HEK293 (cell line): ENCODE results near the gene VWA5A.

Experiments
- CTCF ChIA-PET: fragments of 350-600 bp; formaldehyde crosslinking; extraction: SDS; loops from one replicate; lab custom pipeline; 2021; ENCODE audit warnings: antibody characterized with exemption; lab: Yijun Ruan, JAX
- POLR2A ChIA-PET: fragments of 300-600 bp; formaldehyde crosslinking; extraction: SDS; loops from one replicate; lab custom pipeline; 2020; ENCODE audit warnings: antibody characterized with exemption, inconsistent platforms; lab: Yijun Ruan, JAX
- H3K27ac ChIP-seq: fragments of 200-500 bp; sonication (Bioruptor generic); 2 replicates; pipeline ENCODE4 v1.5.1; 2014; ENCODE audit warnings: low read depth, low read length, control low read depth, inconsistent platforms; ENCODE audit errors: extremely low read depth
- H3K36me3 ChIP-seq, 2 experiments: fragments of 200-500 bp in 1 of 2; sonication (Bioruptor generic) in 1 of 2; 1 replicate in 1 of 2; 2 replicates in 1 of 2; pipeline ENCODE4 v1.5.1; 2014 to 2017; ENCODE audit warnings: inconsistent platforms in 2 of 2, low read length in 2 of 2; ENCODE audit not compliant: control insufficient read depth in 2 of 2, insufficient read depth in 1 of 2
- H3K4me1 ChIP-seq: fragments of 200-500 bp; sonication (Bioruptor generic); 2 replicates; pipeline ENCODE4 v1.5.1; 2014; ENCODE audit warnings: mild to moderate bottlenecking, low read length, inconsistent platforms; ENCODE audit not compliant: control insufficient read depth, insufficient read depth
- H3K4me3 ChIP-seq: 2 replicates; pipeline ENCODE4 v1.5.1; 2011; ENCODE audit warnings: low read depth, mild to moderate bottlenecking, control low read depth, low read length, moderate library complexity
- H3K9me3 ChIP-seq: fragments of 200-500 bp; sonication (Bioruptor generic); 2 replicates; pipeline ENCODE4 v1.5.1; 2014; ENCODE audit warnings: low read depth, low read length, inconsistent platforms; ENCODE audit not compliant: control insufficient read depth, insufficient read depth
- ELK4 ChIP-seq: IDR thresholded peaks from 2 replicates; pipeline ENCODE4 v1.6.1; 2011; ENCODE audit warnings: mild to moderate bottlenecking, low read depth, low read length, borderline replicate concordance
- GLI4 ChIP-seq: fragments of 450-650 bp; formaldehyde crosslinking; IDR thresholded peaks from 2 replicates; pipeline ENCODE4 v1.5.1; 2016; ENCODE audit warnings: missing biosample characterization, missing genetic modification characterization
- KLF1 ChIP-seq: fragments of 450-650 bp; formaldehyde crosslinking; IDR thresholded peaks from 2 replicates; pipeline ENCODE4 v1.5.1; 2016; ENCODE audit warnings: missing biosample characterization, missing genetic modification characterization
- KLF10 ChIP-seq: fragments of 450-650 bp; IDR thresholded peaks from 2 replicates; pipeline ENCODE4 v1.5.1; 2018; ENCODE audit warnings: missing biosample characterization, mild to moderate bottlenecking, missing genetic modification characterization
- KLF9 ChIP-seq: fragments of 450-650 bp; formaldehyde crosslinking; IDR thresholded peaks from 2 replicates; pipeline ENCODE4 v1.5.1; 2016; ENCODE audit warnings: missing biosample characterization, missing genetic modification characterization, low read depth
- MEIS1 ChIP-seq: sonication (generic); formaldehyde crosslinking; IDR thresholded peaks from 2 replicates; pipeline ENCODE4 v1.8.1; 2022; ENCODE audit warnings: missing genetic modification reagents, mild to moderate bottlenecking, borderline replicate concordance
- REPIN1 ChIP-seq: fragments of 450-650 bp; formaldehyde crosslinking; IDR thresholded peaks from 2 replicates; pipeline ENCODE4 v1.5.1; 2017; ENCODE audit warnings: missing biosample characterization, missing genetic modification characterization, low read depth
- SETDB1 ChIP-seq: IDR thresholded peaks from one replicate; pipeline ENCODE4 v1.6.1; 2017; ENCODE audit warnings: mild to moderate bottlenecking, low read length, moderate library complexity, mixed read lengths; ENCODE audit not compliant: insufficient read length
- SP3 ChIP-seq: fragments of 450-650 bp; formaldehyde crosslinking; IDR thresholded peaks from 2 replicates; pipeline ENCODE4 v1.5.1; 2016; ENCODE audit warnings: missing biosample characterization, missing genetic modification characterization
- TRIM28 ChIP-seq: IDR thresholded peaks from 2 replicates; pipeline ENCODE4 v1.6.1; 2011; ENCODE audit warnings: low read length, control low read depth, borderline replicate concordance
- YY1 ChIP-seq: fragments of 450-650 bp; formaldehyde crosslinking; IDR thresholded peaks from 2 replicates; pipeline ENCODE4 v1.5.1; 2018; ENCODE audit warnings: missing biosample characterization, missing genetic modification characterization
- ZBTB10 ChIP-seq: fragments of 450-650 bp; formaldehyde crosslinking; IDR thresholded peaks from 2 replicates; pipeline ENCODE4 v1.5.1; 2016; ENCODE audit warnings: missing biosample characterization, missing genetic modification characterization
- ZBTB26 ChIP-seq: fragments of 450-650 bp; formaldehyde crosslinking; optimal IDR thresholded peaks from 2 replicates; pipeline ENCODE3; 2016; ENCODE audit warnings: missing biosample characterization, mild to moderate bottlenecking, missing genetic modification characterization
- ZFHX2 ChIP-seq: fragments of 450-650 bp; formaldehyde crosslinking; conservative IDR thresholded peaks from 2 replicates; pipeline ENCODE4 v1.5.1; 2016; ENCODE audit warnings: missing biosample characterization, missing genetic modification characterization
- ZNF211 ChIP-seq: fragments of 450-650 bp; formaldehyde crosslinking; IDR thresholded peaks from 2 replicates; pipeline ENCODE4 v1.5.1; 2016; ENCODE audit warnings: low read depth, missing biosample characterization, missing genetic modification characterization
- ZNF248 ChIP-seq: fragments of 450-650 bp; formaldehyde crosslinking; IDR thresholded peaks from 2 replicates; pipeline ENCODE4 v1.5.1; 2017; ENCODE audit warnings: missing biosample characterization, missing genetic modification characterization
- ZNF266 ChIP-seq: fragments of 450-650 bp; formaldehyde crosslinking; IDR thresholded peaks from 2 replicates; pipeline ENCODE4 v1.5.1; 2016; ENCODE audit warnings: missing biosample characterization, missing genetic modification characterization, low read depth
- ZNF302 ChIP-seq: fragments of 450-650 bp; formaldehyde crosslinking; IDR thresholded peaks from 2 replicates; pipeline ENCODE4 v1.5.1; 2016; ENCODE audit warnings: missing biosample characterization, missing genetic modification characterization, low read depth
- ZNF48 ChIP-seq: fragments of 450-650 bp; formaldehyde crosslinking; IDR thresholded peaks from 2 replicates; pipeline ENCODE4 v1.5.1; 2016; ENCODE audit warnings: missing biosample characterization, missing genetic modification characterization
- ZNF530 ChIP-seq: fragments of 450-650 bp; formaldehyde crosslinking; IDR thresholded peaks from 2 replicates; pipeline ENCODE4 v1.5.1; 2016; ENCODE audit warnings: low read depth, missing biosample characterization, missing genetic modification characterization
- ZNF580 ChIP-seq: fragments of 450-650 bp; formaldehyde crosslinking; IDR thresholded peaks from 2 replicates; pipeline ENCODE4 v1.5.1; 2016; ENCODE audit warnings: missing biosample characterization, missing genetic modification characterization
- ZNF596 ChIP-seq: fragments of 450-650 bp; IDR thresholded peaks from 2 replicates; pipeline ENCODE4 v1.5.0; 2018; ENCODE audit warnings: missing biosample characterization, mild to moderate bottlenecking, missing genetic modification characterization, moderate library complexity
- ZNF600 ChIP-seq: fragments of 450-650 bp; formaldehyde crosslinking; IDR thresholded peaks from 2 replicates; pipeline ENCODE4 v1.5.1; 2016; ENCODE audit warnings: missing biosample characterization, missing genetic modification characterization
- ZNF658 ChIP-seq: fragments of 450-650 bp; formaldehyde crosslinking; IDR thresholded peaks from 2 replicates; pipeline ENCODE4; 2016; ENCODE audit warnings: missing biosample characterization, missing genetic modification characterization
- ZNF747 ChIP-seq: fragments of 450-650 bp; formaldehyde crosslinking; IDR thresholded peaks from 2 replicates; pipeline ENCODE4 v1.5.1; 2016; ENCODE audit warnings: missing biosample characterization, missing genetic modification characterization
- ZNF76 ChIP-seq: fragments of 450-650 bp; formaldehyde crosslinking; IDR thresholded peaks from 2 replicates; pipeline ENCODE4; 2016; ENCODE audit warnings: low read depth, missing biosample characterization, missing genetic modification characterization, borderline replicate concordance
- ZNF785 ChIP-seq: fragments of 450-650 bp; formaldehyde crosslinking; IDR thresholded peaks from 2 replicates; pipeline ENCODE4 v1.5.1; 2016; ENCODE audit warnings: missing biosample characterization, missing genetic modification characterization
- ZSCAN5A ChIP-seq: fragments of 450-650 bp; formaldehyde crosslinking; IDR thresholded peaks from 2 replicates; pipeline ENCODE4 v1.5.1; 2016; ENCODE audit warnings: missing biosample characterization, missing genetic modification characterization

The VWA5A gene

GRCh38 chr11:124172101-124172500, 56.9 kb downstream of the VWA5A start:
- CTCF ChIA-PET, result interaction anchor here (0.6 to 0.7 kb wide), 2 partner anchors 101 to 185 kb away, joined by 3 read pairs; no protein-coding TSS in a partner anchor
- H3K4me3 ChIP-seq, result no peak overlapping the region
- TF ChIP-seq ZFHX2 (tag by site-specific recombination) (no peak), ZNF596 (no peak), YY1 (tag by site-specific recombination) (no peak), ZNF48 (tag by site-specific recombination) (no peak), ZNF600 (tag by site-specific recombination) (no peak), ZNF211 (tag by site-specific recombination) (no peak), GLI4 (tag by site-specific recombination) (no peak), SP3 (no peak), ZNF266 (tag by site-specific recombination) (no peak), SETDB1 (no peak), KLF9 (tag by site-specific recombination) (no peak), ZNF76 (tag by site-specific recombination) (no peak)
- TF ChIP-seq, all 188 proteins: peak for 0
- Histone ChIP-seq H3K27ac (no peak overlapping the region), H3K36me3 (no peaks in the 10 kb centered on the region), H3K9me3 (no peaks in the 10 kb centered on the region), H3K4me1 (no peaks in the 10 kb centered on the region)
- POLR2A ChIA-PET, result no interaction called here

- H3K4me1 ChIP-seq, result no peaks in the 10 kb centered on the region
- ChIA-PET CTCF (interaction anchor here (1.4 kb wide), 1 partner anchor 102 kb away, joined by 9 read pairs; no protein-coding TSS in a partner anchor), POLR2A (no interaction called here)
- no peak overlapping the region for H3K4me3 ChIP-seq
- H3K27ac ChIP-seq, result no peak overlapping the region
- TF ChIP-seq ZNF302, result no peak
- no peak for TF ChIP-seq ZSCAN5A (tag by site-specific recombination)
- no peak for TF ChIP-seq ZNF580 (tag by site-specific recombination)
- TF ChIP-seq ELK4, result no peak
- TF ChIP-seq ZBTB10 (tag by site-specific recombination), result no peak
- TF ChIP-seq TRIM28, result no peak
- TF ChIP-seq GLI4 (tag by site-specific recombination), result no peak
- TF ChIP-seq ZNF747, result no peak
- TF ChIP-seq REPIN1 (tag by site-specific recombination), result no peak
- TF ChIP-seq ZBTB26, result no peak
- TF ChIP-seq MEIS1, result no peak
- TF ChIP-seq ZNF248 (tag by site-specific recombination), result no peak
- TF ChIP-seq SETDB1, result no peak
- TF ChIP-seq ZNF530 (tag by site-specific recombination), result no peak
- no peak for TF ChIP-seq ZNF658 (tag by site-specific recombination)
- no peak for TF ChIP-seq KLF10 (tag by site-specific recombination)
- no peak for TF ChIP-seq ZNF785
- no peak for TF ChIP-seq KLF1 (tag by site-specific recombination)
- H3K9me3 ChIP-seq, result no peaks in the 10 kb centered on the region
- no peaks in the 10 kb centered on the region for H3K36me3 ChIP-seq
These were observed 57.3 kb downstream of the VWA5A start for GRCh38 chr11:124172599-124172998.
